Measurements from ENCODE around the gene CEACAM18. TPM values are rescaled to one million over a fixed set of nuclear protein-coding genes. Genes with fewer than 3 reads are reported as not detected.
"Not testable (repeated sequence)": the region's sequence is repeated elsewhere in the genome, so short reads cannot be mapped to it uniquely, and the experiment has no call there.

CEACAM18 gene
- total RNA-seq, 1 donor from 2014 or later, result not detected

DNA sequence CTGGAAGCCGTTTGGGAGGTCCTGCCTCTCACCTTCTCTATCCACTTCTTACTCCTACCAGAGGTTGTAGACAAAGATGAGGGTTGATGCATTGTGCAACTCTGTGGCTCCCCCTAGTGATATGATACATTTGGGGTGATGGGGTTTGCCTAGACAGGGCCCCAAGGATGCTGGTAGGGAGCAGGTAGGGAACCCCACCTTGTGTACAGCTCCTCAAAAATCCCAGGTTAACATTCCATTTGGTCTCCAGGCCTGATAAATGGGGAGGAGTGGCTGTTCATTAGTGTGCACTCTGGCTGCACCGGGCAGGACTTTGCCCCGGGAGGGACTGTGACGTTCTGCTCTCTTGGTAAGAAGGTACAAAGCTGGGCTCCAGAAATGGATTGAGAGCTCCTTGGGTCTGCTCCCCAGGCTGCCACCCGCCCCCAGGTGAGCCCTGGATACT lies 39.3 kb upstream of the CEACAM18 start:
- no peaks in the 10 kb centered on the region for H3K36me3 ChIP-seq
- H3K9me3 ChIP-seq, result no peaks in the 10 kb centered on the region
- H3K4me1 ChIP-seq, result no peaks in the 10 kb centered on the region
- H3K27ac ChIP-seq, result no peak overlapping the region
- no peaks in the 10 kb centered on the region for H3K27me3 ChIP-seq
- intact Hi-C loops (cut with DNase I), result no loop called here
- no peak for DNase-seq (ENCODE audit: extremely low spot score in 2 of 2)
- no peak overlapping the region for H3K4me3 ChIP-seq
- TF ChIP-seq CTCF (IDR thresholded peaks at IDR 0.05) (no peak), POLR2AphosphoS5 (IDR thresholded peaks at IDR 0.05; ENCODE audit: insufficient read depth in 1 of 2, low read depth in 1 of 2) (no peak), POLR2A (IDR thresholded peaks at IDR 0.05) (no peak)

DNA sequence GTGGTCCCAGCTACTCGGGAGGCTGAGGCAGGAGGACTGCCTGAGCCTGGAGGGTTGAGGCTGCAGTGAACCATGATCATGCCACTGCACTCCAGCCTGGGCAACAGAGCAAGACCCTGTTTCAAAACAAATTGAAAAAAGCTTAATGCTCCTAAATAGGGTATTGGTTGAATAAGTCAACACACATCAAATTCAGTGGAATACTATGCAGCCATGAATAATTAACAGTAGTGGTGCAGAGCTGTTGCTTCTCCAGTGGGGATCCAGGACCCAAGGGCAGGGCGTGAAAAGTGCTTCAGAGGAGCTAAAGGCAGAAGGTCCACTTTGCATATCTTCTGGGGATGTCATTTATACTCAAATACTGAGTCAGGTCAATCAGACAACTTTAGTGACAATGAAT lies 38.3 kb upstream of the CEACAM18 start:
- H3K27ac ChIP-seq, result no peak overlapping the region
- H3K9me3 ChIP-seq, result no peaks in the 10 kb centered on the region
- no peaks in the 10 kb centered on the region for H3K36me3 ChIP-seq
- H3K4me1 ChIP-seq, result no peaks in the 10 kb centered on the region
- intact Hi-C loops (cut with DNase I), result no loop called here
- H3K27me3 ChIP-seq, result no peaks in the 10 kb centered on the region
- no peak overlapping the region for H3K4me3 ChIP-seq
- TF ChIP-seq CTCF (IDR thresholded peaks at IDR 0.05) (no peak), POLR2AphosphoS5 (IDR thresholded peaks at IDR 0.05; ENCODE audit: insufficient read depth in 1 of 2, low read depth in 1 of 2) (no peak), POLR2A (IDR thresholded peaks at IDR 0.05) (no peak)
- no peak for DNase-seq (ENCODE audit: extremely low spot score in 2 of 2)

DNA sequence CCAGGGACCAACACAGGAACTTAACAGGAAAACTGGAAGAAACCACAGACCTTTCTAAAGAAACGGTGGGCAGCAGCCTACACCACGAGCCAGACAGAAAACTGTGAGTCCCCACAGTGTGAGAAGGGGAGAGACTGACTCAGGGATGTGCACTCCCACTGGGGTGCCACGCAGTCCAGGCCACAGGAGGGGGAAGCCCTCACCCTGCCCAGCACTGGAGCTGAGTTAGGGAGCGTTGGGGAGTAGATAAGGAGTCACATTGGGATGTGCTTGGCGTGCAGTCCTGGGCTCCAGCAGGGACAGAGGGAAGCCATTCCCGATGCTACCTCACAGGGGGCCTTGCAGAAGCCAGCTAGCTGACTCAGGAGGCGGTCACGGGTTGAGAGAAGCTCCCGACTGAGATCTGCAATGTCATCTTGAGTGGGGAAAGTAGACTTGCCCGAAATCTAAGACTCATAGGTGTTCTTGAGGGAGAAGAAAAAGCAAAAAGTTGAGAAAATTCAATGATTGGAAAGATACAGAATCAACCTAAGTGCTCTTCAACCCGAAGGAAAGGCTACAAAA lies 37.4 kb upstream of the CEACAM18 start:
- no peak overlapping the region for H3K27ac ChIP-seq
- no peak overlapping the region for H3K4me3 ChIP-seq
- H3K9me3 ChIP-seq, result no peaks in the 10 kb centered on the region
- H3K27me3 ChIP-seq, result no peaks in the 10 kb centered on the region
- no peaks in the 10 kb centered on the region for H3K36me3 ChIP-seq
- no peaks in the 10 kb centered on the region for H3K4me1 ChIP-seq
- DNase-seq (ENCODE audit: extremely low spot score in 2 of 2), result no peak
- no peak for TF ChIP-seq POLR2AphosphoS5 (IDR thresholded peaks at IDR 0.05; ENCODE audit: insufficient read depth in 1 of 2, low read depth in 1 of 2)
- TF ChIP-seq POLR2A (IDR thresholded peaks at IDR 0.05), result no peak
- TF ChIP-seq CTCF (IDR thresholded peaks at IDR 0.05), result no peak
- intact Hi-C loops (cut with DNase I), result no loop called here

GRCh38 chr19:51441410-51442390 lies 36.6 kb upstream of the CEACAM18 start:
- Histone ChIP-seq H3K27ac (no peak overlapping the region), H3K36me3 (no peaks in the 10 kb centered on the region), H3K4me3 (no peak overlapping the region), H3K4me1 (no peaks in the 10 kb centered on the region), H3K27me3 (no peaks in the 10 kb centered on the region), H3K9me3 (no peaks in the 10 kb centered on the region)
- TF ChIP-seq CTCF (IDR thresholded peaks at IDR 0.05), result no peak
- TF ChIP-seq POLR2AphosphoS5 (IDR thresholded peaks at IDR 0.05; ENCODE audit: insufficient read depth in 1 of 2, low read depth in 1 of 2), result no peak
- TF ChIP-seq POLR2A (IDR thresholded peaks at IDR 0.05), result no peak
- intact Hi-C loops (cut with DNase I), result no loop called here
- DNase-seq (ENCODE audit: extremely low spot score in 2 of 2), result no peak

DNA sequence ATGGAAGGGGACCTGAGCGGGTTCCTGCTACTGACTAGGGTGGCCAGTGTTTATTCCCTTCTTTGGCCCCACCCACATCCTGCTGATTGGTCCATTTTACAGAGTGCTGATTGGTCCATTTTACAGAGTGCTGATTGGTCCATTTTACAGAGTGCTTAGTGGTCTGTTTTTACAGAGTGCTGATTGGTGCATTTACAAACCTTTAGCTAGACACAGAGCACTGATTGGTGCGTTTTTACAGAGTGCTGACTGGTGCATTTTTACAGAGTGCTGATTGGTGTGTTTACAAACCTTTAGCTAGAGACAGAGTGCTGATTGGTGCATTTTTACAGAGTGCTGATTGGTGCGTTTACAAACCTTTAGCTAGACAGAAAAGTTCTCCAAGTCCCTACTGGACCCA lies 30.8 kb upstream of the CEACAM18 start:
- H3K27ac ChIP-seq; H3K4me1 ChIP-seq; H3K27me3 ChIP-seq; intact Hi-C loops (cut with DNase I); H3K36me3 ChIP-seq; H3K4me3 ChIP-seq; DNase-seq (ENCODE audit: extremely low spot score in 2 of 2); H3K9me3 ChIP-seq: not testable (repeated sequence)

Data from vagina (tissue), 2 donors.